NB4 (cell line): Measurements from ENCODE around the gene TNK2.
"Not testable (repeated sequence)": the region's sequence is repeated elsewhere in the genome, so short reads cannot be mapped to it uniquely, and the experiment has no call there.

ENCODE experiments used
- DNase-seq: peaks from one replicate; pipeline ENCODE4 v3.0.0; 2010; ENCODE audit warnings: low read depth
- H3K4me3 ChIP-seq: one replicate; pipeline ENCODE4 v1.5.1; 2011; ENCODE audit warnings: mild to moderate bottlenecking, low read depth, low read length, moderate library complexity
- CTCF ChIP-seq: IDR thresholded peaks from one replicate; pipeline ENCODE4 v1.5.1; 2012; ENCODE audit warnings: low read depth, low read length
- MYC ChIP-seq: IDR thresholded peaks from 2 replicates; pipeline ENCODE4 v1.6.1; 2011; ENCODE audit warnings: low read depth, low read length
- POLR2A ChIP-seq: IDR thresholded peaks from 2 replicates; pipeline ENCODE4 v1.6.1; 2011; ENCODE audit warnings: mild to moderate bottlenecking; ENCODE audit not compliant: insufficient read length; ENCODE audit errors: extremely low read depth
- TF ChIP-seq, protein P1 (sequence below): IDR thresholded peaks from 2 replicates; pipeline ENCODE4 v1.6.1; 2011; ENCODE audit warnings: low read depth, low read length

TNK2 gene

GRCh38 chr3:195818301-195818700 lies 90.0 kb downstream of the TNK2 start:
- TF ChIP-seq MYC (no peak), CTCF (no peak), POLR2A (no peak)
- TF ChIP-seq, protein P1, sequence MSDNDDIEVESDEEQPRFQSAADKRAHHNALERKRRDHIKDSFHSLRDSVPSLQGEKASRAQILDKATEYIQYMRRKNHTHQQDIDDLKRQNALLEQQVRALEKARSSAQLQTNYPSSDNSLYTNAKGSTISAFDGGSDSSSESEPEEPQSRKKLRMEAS: no peak
- no peak for DNase-seq
- H3K4me3 ChIP-seq: no peak overlapping the region

- H3K4me3 ChIP-seq: no peak overlapping the region
- DNase-seq: no peak
- no peak for TF ChIP-seq POLR2A
Observed at GRCh38 chr3:195817578-195818135, 90.7 kb downstream of the TNK2 start.

GRCh38 chr3:195816276-195816913 lies 92.0 kb downstream of the TNK2 start:
- DNase-seq, H3K4me3 ChIP-seq: not testable (repeated sequence)

- DNase-seq: no peak
- no peak overlapping the region for H3K4me3 ChIP-seq
- TF ChIP-seq POLR2A: no peak
- no peak for TF ChIP-seq CTCF
- TF ChIP-seq, protein P1: no peak
Observed at GRCh38 chr3:195815169-195815771, 93.1 kb downstream of the TNK2 start.

GRCh38 chr3:195813916-195814640 lies 94.3 kb downstream of the TNK2 start:
- no peak overlapping the region for H3K4me3 ChIP-seq
- no peak for DNase-seq
- TF ChIP-seq POLR2A (no peak), MYC (no peak), CTCF (no peak)
- TF ChIP-seq, protein P1: no peak
